Activated B cell treated with CpG ODN at 0.5 μM for 24 hours (primary cell): Measurements from ENCODE around the gene PPP6R3. TPM values are rescaled to one million over a fixed set of nuclear protein-coding genes. Genes with fewer than 3 reads are reported as not detected.
A peak's percentile ranks its signal among the peaks of the same experiment; 100 is the strongest.

Experiments
- ATAC-seq: fragments of 200-7000 bp; cut with Tn5 transposase; one replicate; pipeline ENCODE4 v1.10.0; 2021; ENCODE audit warnings: low read depth, mild to moderate bottlenecking, moderate library complexity
- CTCF ChIA-PET: fragments of 350-600 bp; sonication (Branson Sonifier 250); formaldehyde crosslinking; loops from one replicate; lab custom pipeline; 2021; ENCODE audit warnings: antibody characterized with exemption; lab: Charles Lee
- POLR2A ChIA-PET: fragments of 350-600 bp; sonication (Branson Sonifier 250); formaldehyde crosslinking; loops from one replicate; lab custom pipeline; 2021; ENCODE audit warnings: antibody characterized with exemption; lab: Charles Lee
- DNase-seq: peaks from one replicate; pipeline ENCODE4 v3.0.0; 2022
- H3K27ac Mint-ChIP-seq: one replicate; pipeline ENCODE4 v1.8.0; 2020; ENCODE audit warnings: mixed read lengths
- H3K27me3 Mint-ChIP-seq: one replicate; pipeline ENCODE4 v1.8.0; 2021; ENCODE audit warnings: mixed read lengths
- H3K36me3 Mint-ChIP-seq: one replicate; pipeline ENCODE4 v1.8.0; 2021; ENCODE audit warnings: low read depth, mixed read lengths
- H3K4me1 Mint-ChIP-seq: one replicate; pipeline ENCODE4 v1.8.0; 2021; ENCODE audit warnings: mixed read lengths
- H3K4me3 Mint-ChIP-seq: one replicate; pipeline ENCODE4 v1.8.0; 2020; ENCODE audit warnings: mild to moderate bottlenecking, mixed read lengths
- H3K9me3 Mint-ChIP-seq: one replicate; pipeline ENCODE4 v1.8.0; 2020; ENCODE audit warnings: mixed read lengths
- CTCF ChIP-seq: fragments of 200-600 bp; IDR thresholded peaks from one replicate; pipeline ENCODE4 v1.8.0; 2022; ENCODE audit warnings: antibody characterized with exemption, mild to moderate bottlenecking
- intact Hi-C: fragments of 100-400 bp; cut with micrococcal nuclease; formaldehyde crosslinking; loops from one replicate; pipeline ENCODE4 v1.15.1; 2024
- total RNA-seq: library from RNA; stranded (reverse); gene quantifications from 2 replicates; pipeline ENCODE4 v1.2.3, GENCODE V29; 2022

PPP6R3 gene
- total RNA-seq, 1 donor from 2014 or later = 147 TPM

- ATAC-seq (no peak), DNase-seq (no peak)
- Mint-ChIP-seq H3K4me3 (no peak overlapping the region), H3K27me3 (no peaks in the 10 kb centered on the region), H3K36me3 (peaks cover 93% of the 10 kb centered on the region), H3K9me3 (no peaks in the 10 kb centered on the region), H3K27ac (no peak overlapping the region), H3K4me1 (peaks cover 16% of the 10 kb centered on the region)
- POLR2A ChIA-PET = no interaction called here
- CTCF ChIA-PET = no interaction called here
- no peak for TF ChIP-seq CTCF
- intact Hi-C loops = loop anchor here (5.0 kb wide), 2 partner anchors 505 to 1060 kb away; partner anchors contain the start of gene CCND1
Measured at GRCh38 chr11:68581901-68582300, 121.3 kb downstream of the PPP6R3 start.

DNA sequence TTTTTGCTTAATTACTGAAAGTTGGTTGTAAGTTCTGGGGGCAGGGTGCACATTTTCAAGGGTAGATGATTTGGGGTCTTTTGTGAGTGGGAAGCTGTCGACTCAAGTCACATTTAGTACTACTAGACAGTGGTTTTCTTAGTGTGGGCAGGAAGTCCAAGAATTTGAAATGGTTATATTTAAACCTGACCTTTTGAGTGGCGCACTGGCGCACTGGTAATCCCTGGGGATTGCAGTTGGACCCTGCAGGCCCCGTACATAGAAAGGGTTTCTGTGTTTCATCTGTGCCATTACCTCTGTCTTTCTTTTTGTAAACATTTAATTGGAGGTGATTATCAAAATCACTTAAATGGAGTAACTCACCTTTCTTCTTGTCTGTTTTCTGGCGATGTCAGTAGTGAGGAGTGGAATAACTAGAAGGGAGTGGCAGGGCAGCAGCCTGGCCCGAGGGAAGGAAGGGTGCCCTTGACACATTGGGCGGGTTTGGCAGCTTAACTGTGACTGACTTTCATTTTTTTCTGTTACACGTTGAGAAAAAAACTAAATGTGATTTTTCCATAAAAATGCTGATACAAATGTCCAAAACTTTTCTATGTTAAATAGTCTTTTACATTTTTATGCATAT is 122.0 kb downstream of the PPP6R3 start:
- Mint-ChIP-seq H3K4me1 (peaks cover 16% of the 10 kb centered on the region), H3K27ac (no peak overlapping the region), H3K9me3 (no peaks in the 10 kb centered on the region), H3K36me3 (peaks cover 93% of the 10 kb centered on the region), H3K27me3 (no peaks in the 10 kb centered on the region), H3K4me3 (no peak overlapping the region)
- intact Hi-C loops = loop anchor here (5.0 kb wide), 2 partner anchors 505 to 1060 kb away; partner anchors contain the start of gene CCND1
- ChIA-PET POLR2A (no interaction called here), CTCF (interaction anchor here (2.9 kb wide), 1 partner anchor 261 kb away, joined by 23 read pairs; no protein-coding TSS in a partner anchor)
- ATAC-seq (no peak), DNase-seq (no peak)
- no peak for TF ChIP-seq CTCF

DNA sequence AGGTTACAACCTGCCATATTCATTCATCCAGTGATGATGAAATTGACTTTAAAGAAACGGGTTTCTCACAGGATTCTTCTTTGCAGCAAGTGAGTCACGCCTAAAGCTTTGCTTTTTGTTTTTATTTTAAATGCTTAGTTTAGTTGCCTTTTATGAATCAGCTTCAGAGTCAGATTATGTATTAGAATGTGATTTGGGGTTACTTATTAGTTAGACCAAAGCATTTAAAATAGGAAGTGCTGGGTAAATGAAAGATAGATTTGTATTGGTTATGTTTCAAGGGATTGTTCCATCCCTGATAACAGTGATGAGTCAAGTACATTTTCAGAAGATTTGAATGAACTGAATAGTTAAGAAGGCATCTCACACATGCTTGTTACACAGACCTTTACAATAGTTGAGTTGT is 122.5 kb downstream of the PPP6R3 start:
- Mint-ChIP-seq H3K27ac (no peak overlapping the region), H3K36me3 (peaks cover 93% of the 10 kb centered on the region), H3K4me1 (peaks cover 16% of the 10 kb centered on the region), H3K27me3 (no peaks in the 10 kb centered on the region), H3K4me3 (no peak overlapping the region), H3K9me3 (no peaks in the 10 kb centered on the region)
- intact Hi-C loops = loop anchor here (5.0 kb wide), 2 partner anchors 504 to 1059 kb away; partner anchors contain the start of gene CCND1
- no peak for DNase-seq
- no peak for ATAC-seq
- POLR2A ChIA-PET = no interaction called here
- no peak for TF ChIP-seq CTCF
- CTCF ChIA-PET = interaction anchor here (0.7 to 2.9 kb wide), 4 partner anchors 8 to 1060 kb away, joined by 3 to 23 read pairs (median 4); no protein-coding TSS in a partner anchor

- peak; percentile 33 for DNase-seq
- Mint-ChIP-seq H3K27ac (no peak overlapping the region), H3K9me3 (no peaks in the 10 kb centered on the region), H3K4me1 (peaks cover 16% of the 10 kb centered on the region), H3K4me3 (no peak overlapping the region), H3K27me3 (no peaks in the 10 kb centered on the region), H3K36me3 (peaks cover 92% of the 10 kb centered on the region)
- TF ChIP-seq CTCF = peak; percentile 27
- ChIA-PET POLR2A (no interaction called here), CTCF (interaction anchor here (0.6 to 2.9 kb wide), 9 partner anchors 9 to 1059 kb away, joined by 3 to 23 read pairs (median 3); no protein-coding TSS in a partner anchor)
- peak; percentile 64 for ATAC-seq
- intact Hi-C loops = loop anchor here (1.0 to 5.0 kb wide), 3 partner anchors 260 to 1058 kb away; partner anchors contain the start of gene CCND1
Measured at GRCh38 chr11:68584097-68584496, 123.5 kb downstream of the PPP6R3 start.

- intact Hi-C loops = loop anchor here (1.0 to 5.0 kb wide), 3 partner anchors 259 to 1057 kb away; partner anchors contain the start of gene CCND1
- Mint-ChIP-seq H3K36me3 (peaks cover 92% of the 10 kb centered on the region), H3K4me3 (no peak overlapping the region), H3K4me1 (peaks cover 16% of the 10 kb centered on the region), H3K27me3 (no peaks in the 10 kb centered on the region), H3K27ac (no peak overlapping the region), H3K9me3 (no peaks in the 10 kb centered on the region)
- ChIA-PET POLR2A (no interaction called here), CTCF (interaction anchor here (1.1 to 2.9 kb wide), 2 partner anchors 38 to 258 kb away, joined by 3 to 23 read pairs; no protein-coding TSS in a partner anchor)
- no peak for TF ChIP-seq CTCF
- no peak for ATAC-seq
- no peak for DNase-seq
Measured at GRCh38 chr11:68584991-68585524, 124.5 kb downstream of the PPP6R3 start.
